ENCODE results near the gene SUPT20H.
A peak's percentile ranks its signal among the peaks of the same experiment; 100 is the strongest.

SUPT20H gene

DNA sequence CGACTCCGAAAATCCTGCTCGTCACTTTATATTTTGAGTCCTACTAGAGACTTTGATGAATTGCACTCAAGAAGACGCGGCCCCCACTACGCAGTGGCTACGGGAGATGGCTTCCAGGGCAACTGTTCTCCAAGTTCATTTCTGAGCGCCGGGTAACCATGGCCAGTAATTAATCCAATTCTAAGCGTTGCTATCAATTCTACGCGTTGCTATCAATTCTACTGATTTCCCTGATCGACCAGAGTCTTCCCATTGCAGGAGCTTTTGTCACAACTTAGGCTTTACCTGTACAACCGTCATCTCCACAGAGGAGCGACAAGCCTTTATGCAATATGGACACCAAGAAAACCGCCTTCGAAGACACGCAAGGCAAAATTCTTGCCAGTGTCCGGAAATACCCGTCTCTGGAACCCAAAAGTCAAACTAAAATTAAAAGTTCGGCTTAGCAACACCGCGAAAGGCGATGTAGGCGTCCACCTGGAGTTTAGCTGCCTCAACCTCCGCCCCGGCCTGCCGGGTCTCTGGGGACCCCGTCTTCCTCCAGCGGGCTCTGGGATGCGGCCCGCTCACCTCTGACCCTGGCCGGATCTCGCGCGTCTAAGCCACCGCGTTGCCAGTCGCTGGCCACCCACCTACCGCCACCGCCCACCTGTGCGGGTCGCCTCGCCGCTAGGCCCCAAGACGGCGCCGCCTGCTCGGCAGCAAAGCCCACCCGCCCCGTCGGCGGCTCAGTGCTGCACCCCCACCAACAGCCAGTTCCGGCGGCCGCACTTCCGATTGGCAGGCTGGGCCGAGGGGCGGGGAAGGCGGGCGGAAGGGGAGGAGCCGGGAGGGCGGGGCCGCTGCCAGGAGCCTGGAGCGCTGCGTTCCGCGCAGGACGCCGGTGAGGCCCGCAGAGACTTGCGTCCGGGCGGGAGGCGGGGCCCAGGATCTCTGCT is at the start of gene SUPT20H:
Gene SUPT20H (minus strand): TSS at position 779 of the 938 bp plus-strand sequence. CDS start 8,198 bp downstream, outside the sequence.
- DNase-seq (ENCODE audit: low read depth in 2 of 2) = peak; percentile 86

GRCh38 chr13:37109051-37109678 is 49.7 kb upstream of the SUPT20H start:
- no peak for DNase-seq (ENCODE audit: low read depth in 2 of 2)

DNA sequence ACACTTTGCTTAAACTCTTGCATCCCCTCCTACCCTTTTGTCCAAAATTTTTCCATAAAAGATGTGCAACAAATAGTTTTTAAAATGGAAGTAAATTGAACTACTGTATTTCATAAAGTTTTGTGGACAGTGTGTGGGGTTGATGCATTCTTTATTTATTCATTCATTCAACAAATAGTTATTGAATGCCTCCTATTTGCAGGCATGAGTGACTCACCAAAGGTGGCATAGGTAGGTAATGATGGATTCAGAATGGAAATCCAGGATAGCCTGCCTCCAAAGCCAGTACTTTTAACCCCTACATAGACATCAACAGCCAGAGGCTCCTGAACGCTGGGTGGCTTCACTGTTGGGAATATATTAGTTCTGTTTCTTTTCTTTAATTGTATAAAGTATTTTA is 48.4 kb upstream of the SUPT20H start:
- DNase-seq (ENCODE audit: low read depth in 2 of 2) = no peak

GRCh38 chr13:37107456-37107855 is 48.0 kb upstream of the SUPT20H start:
- no peak for DNase-seq (ENCODE audit: low read depth in 2 of 2)

- no peak for DNase-seq (ENCODE audit: low read depth in 2 of 2)
These were observed 47.2 kb upstream of the SUPT20H start for GRCh38 chr13:37106642-37107041.

- no peak for DNase-seq (ENCODE audit: low read depth in 2 of 2)
These were observed 45.8 kb upstream of the SUPT20H start, which contains the start of gene CSNK1A1L for GRCh38 chr13:37105251-37105714. TSS of gene CSNK1A1L (minus strand) at chr13:37105664. CDS start at chr13:37105256, 408 bp downstream.

DNA sequence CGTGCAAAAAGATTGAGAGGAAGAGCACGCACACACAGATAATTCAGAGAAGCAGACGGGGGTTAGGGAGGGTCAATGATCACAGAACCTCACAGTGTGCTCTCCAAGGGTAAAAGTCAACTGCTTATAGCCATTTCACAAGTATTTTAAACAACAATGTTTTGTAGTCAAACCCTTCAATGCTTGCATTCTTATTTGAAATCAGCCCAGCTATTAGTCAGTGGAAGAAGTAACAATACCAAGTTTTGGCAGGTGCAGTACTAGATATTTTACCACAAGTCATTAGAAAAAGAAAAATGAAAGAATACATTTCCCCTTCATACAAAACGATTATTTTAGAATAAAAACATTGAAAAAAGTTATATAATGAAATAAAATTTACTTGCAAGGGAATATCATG is 43.4 kb upstream of the SUPT20H start:
- DNase-seq (ENCODE audit: low read depth in 2 of 2) = no peak

- no peak for DNase-seq (ENCODE audit: low read depth in 2 of 2)
These were observed 41.7 kb upstream of the SUPT20H start for GRCh38 chr13:37101201-37101600.

DNA sequence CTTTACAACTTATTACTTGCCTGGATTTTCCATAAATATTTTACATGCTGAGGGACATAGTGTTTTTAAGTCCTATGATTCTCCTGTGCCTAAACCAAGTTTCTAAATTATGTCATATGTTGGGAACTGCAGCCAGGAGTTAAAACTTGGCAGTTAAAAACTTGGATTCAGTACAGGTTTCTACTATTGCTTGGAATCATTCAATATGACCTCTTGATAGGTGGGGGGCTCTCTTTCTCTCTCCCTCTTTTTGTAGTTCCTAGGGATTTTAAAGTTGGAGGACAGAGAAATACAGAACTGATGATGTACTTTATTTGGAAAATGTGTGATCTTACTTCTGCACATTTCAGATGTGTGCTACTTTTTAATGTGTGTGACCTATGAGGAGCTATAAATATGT is 41.2 kb upstream of the SUPT20H start:
- DNase-seq (ENCODE audit: low read depth in 2 of 2) = no peak

DNA sequence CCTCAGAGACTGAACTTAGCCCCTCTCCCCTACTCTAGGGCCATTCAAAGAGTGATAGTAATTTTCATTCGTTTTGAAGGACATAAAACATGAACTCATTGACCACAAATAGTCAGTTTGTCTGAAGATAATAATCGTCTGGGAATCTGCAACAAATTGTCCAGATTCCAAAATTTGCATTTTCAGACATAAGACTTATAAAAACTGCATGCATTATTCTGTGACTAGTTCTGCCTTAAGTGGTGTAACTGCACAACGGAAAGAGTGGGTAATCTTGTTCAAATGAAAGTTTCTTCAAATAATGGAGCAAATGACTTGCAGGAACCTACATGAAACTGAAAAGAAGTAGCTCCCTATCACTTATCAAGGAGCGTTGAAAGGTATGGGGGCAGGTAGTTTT is 37.6 kb upstream of the SUPT20H start:
- DNase-seq (ENCODE audit: low read depth in 2 of 2) = no peak

DNA sequence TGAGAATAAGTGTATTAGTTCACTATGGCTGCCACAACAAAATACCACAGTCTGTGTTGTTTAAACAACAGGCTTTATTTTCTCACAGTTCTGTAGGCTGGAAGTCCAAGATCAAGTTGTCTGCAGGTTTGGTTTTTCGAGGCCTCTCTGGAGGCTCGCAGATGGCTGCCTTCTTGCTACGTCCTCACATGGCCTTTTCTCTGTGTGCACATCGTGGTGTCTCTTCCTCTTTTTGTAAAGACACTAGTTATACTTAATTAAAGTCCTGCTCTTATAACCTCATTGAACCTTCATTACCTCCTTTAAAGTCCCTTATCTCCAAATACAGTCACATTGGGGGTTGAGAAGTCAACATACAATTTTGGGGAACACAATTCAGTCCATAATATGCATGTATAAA is 35.4 kb upstream of the SUPT20H start:
- no peak for DNase-seq (ENCODE audit: low read depth in 2 of 2)

DNA sequence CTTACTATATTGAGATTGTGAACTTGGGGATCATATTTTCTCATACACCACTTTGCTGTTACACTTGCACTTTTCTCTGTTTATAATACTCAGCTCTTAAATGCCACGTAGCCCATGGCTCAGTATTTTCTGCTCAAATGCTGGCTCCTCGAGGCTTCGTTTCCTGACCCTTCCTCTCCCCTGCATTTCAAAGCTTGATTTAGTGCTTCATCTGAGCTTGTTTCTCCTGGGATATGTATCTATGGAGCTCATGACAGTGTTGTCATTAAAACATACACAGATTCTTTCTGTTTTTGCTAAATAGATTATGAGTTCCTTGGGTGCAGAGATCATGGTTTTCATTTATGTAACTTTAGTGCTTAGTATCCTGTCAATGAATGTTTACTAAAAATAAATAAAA is 34.6 kb upstream of the SUPT20H start:
- DNase-seq (ENCODE audit: low read depth in 2 of 2) = no peak

DNA sequence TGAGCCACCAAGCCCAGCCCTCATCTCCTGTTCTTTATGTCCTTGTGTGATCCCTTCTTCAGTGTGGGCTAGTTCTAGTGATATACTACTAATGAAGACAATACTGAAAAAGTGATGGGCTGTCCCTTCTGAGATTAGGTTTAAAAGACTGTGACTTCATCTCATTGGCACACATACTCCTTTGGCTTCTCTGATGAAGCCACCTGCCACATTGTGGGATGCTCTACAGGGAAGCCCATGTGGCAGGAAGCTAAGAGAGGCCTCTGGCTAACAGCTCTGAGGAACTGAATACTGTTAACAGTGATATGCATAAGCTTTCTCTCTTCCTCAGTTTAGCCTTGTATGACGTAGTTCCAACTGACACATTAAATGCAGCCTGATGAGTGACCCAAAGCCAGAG is 32.3 kb upstream of the SUPT20H start:
- no peak for DNase-seq (ENCODE audit: low read depth in 2 of 2)

DNA sequence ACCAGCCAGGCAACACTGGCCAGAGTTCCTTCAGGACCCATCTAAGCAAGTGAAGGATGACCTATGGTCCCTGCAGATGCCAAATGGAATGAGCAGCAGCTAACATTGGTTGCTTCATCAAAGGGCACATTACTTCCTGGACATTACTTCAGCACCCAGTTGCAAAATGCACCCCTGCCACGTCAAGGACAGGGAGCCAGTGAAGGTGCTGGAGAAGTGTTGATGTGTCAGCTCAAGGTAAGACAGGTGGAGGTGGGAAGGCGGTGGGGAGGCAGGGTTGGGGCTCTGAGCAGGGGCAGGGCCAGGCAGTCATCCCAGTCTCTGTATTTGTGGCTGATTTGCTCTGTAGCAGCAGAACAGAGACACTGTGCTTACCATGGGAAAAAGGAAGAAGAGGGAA is 31.4 kb upstream of the SUPT20H start:
- DNase-seq (ENCODE audit: low read depth in 2 of 2) = no peak

GRCh38 chr13:37089495-37089894 is 30.0 kb upstream of the SUPT20H start:
- DNase-seq (ENCODE audit: low read depth in 2 of 2) = no peak

GRCh38 chr13:37087486-37087885 is 28.0 kb upstream of the SUPT20H start:
- no peak for DNase-seq (ENCODE audit: low read depth in 2 of 2)

- no peak for DNase-seq (ENCODE audit: low read depth in 2 of 2)
These were observed 26.1 kb upstream of the SUPT20H start for GRCh38 chr13:37085606-37086005.

DNA sequence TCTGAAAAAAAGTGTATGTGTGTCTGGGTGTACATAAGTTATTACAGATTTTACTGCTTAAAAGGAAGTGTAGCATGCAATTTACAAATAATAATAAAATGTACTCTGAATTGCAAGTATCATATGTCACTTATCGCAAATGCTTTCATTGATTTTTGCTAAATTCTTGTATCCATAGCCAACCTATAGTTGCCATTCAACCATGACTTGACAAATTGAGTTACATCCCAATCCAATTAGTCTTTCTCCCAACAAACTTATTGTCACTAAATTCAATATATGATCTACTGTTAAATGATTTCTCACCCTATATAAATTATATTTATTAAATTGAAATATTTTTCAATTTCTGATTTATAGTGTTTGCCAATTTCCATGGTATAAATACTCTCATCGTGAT is 17.3 kb upstream of the SUPT20H start:
- no peak for DNase-seq (ENCODE audit: low read depth in 2 of 2)

GRCh38 chr13:37075164-37075563 is 15.7 kb upstream of the SUPT20H start:
- DNase-seq (ENCODE audit: low read depth in 2 of 2) = no peak

GRCh38 chr13:37074703-37075102 is 15.2 kb upstream of the SUPT20H start:
- DNase-seq (ENCODE audit: low read depth in 2 of 2) = no peak

DNA sequence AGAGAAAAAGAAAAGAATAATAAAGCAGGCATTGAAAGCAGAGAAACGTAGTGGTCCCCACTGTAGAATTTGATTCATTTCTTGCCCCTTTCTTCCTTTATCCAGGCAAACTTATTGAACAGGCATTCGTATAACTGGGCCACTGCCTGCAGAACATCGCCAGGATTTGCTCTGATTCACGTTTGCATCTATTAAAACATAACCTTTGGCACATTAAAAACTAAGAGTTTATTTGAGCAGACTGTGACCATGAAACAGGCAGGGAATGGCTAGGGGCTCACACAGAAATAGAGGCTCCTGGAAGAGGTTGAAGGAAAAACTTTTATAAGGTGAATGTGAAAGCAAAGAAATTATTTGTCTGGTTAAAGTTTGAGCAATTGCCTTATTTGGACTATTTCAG is 12.5 kb upstream of the SUPT20H start:
- no peak for DNase-seq (ENCODE audit: low read depth in 2 of 2)

GRCh38 chr13:37070956-37071355 is 11.5 kb upstream of the SUPT20H start:
- no peak for DNase-seq (ENCODE audit: low read depth in 2 of 2)

- DNase-seq (ENCODE audit: low read depth in 2 of 2) = no peak
These were observed 10.7 kb upstream of the SUPT20H start for GRCh38 chr13:37070145-37070695.
